Naive thymus-derived CD4-positive, alpha-beta T cell (primary cell): ENCODE measurements around the gene XYLT1. TPM values are rescaled to one million over a fixed set of nuclear protein-coding genes. Genes with fewer than 3 reads are reported as not detected.

Experiments used
- ATAC-seq: fragments of 150-1000 bp; cut with Tn5 transposase; 2 replicates; pipeline ENCODE4 v1.10.0; 2021; ENCODE audit warnings: mild to moderate bottlenecking, moderate library complexity
- CTCF ChIA-PET: fragments of 350-600 bp; sonication (Branson Sonifier 250); formaldehyde crosslinking; loops from one replicate; lab custom pipeline; 2021; ENCODE audit warnings: antibody characterized with exemption; lab: Charles Lee
- POLR2A ChIA-PET: fragments of 350-600 bp; sonication (Branson Sonifier 250); formaldehyde crosslinking; loops from one replicate; lab custom pipeline; 2021; ENCODE audit warnings: antibody characterized with exemption, inconsistent platforms; lab: Charles Lee
- DNase-seq, 9 donors: peaks; one replicate each; pipeline versions ENCODE4 v3.0.0 to v3.0.0-alpha.2; 2020 to 2022; ENCODE audit warnings: mixed read lengths in 1 of 9
- H3K27ac ChIP-seq: one replicate; pipeline ENCODE4 v1.7.0; 2013; ENCODE audit warnings: mild to moderate bottlenecking, low read depth, low read length, moderate library complexity
- H3K27me3 ChIP-seq, 2 donors: one replicate each; pipeline ENCODE4 v1.7.0; 2013; ENCODE audit warnings: low read length in 2 of 2, mild to moderate bottlenecking in 2 of 2, moderate library complexity in 2 of 2; ENCODE audit not compliant: control insufficient read depth in 2 of 2, insufficient read depth in 2 of 2
- H3K36me3 ChIP-seq, 3 experiments: 1 replicate in 2 of 3; 2 replicates in 1 of 3; pipeline ENCODE4 v1.7.0; 2013; ENCODE audit warnings: low read length in 3 of 3, mild to moderate bottlenecking in 3 of 3, moderate library complexity in 1 of 3; ENCODE audit not compliant: insufficient read depth in 3 of 3, control insufficient read depth in 2 of 3
- H3K4me1 ChIP-seq, 2 donors: one replicate each; pipeline ENCODE4 v1.7.0; 2013; ENCODE audit warnings: low read length in 2 of 2, mild to moderate bottlenecking in 2 of 2, moderate library complexity in 1 of 2; ENCODE audit not compliant: control insufficient read depth in 2 of 2, insufficient read depth in 2 of 2
- H3K4me3 ChIP-seq: 2 replicates; pipeline ENCODE4 v1.7.0; 2013; ENCODE audit warnings: mild to moderate bottlenecking, low read length
- H3K9me3 ChIP-seq, 3 experiments: 1 replicate in 2 of 3; 2 replicates in 1 of 3; pipeline ENCODE4 v1.7.0; 2013; ENCODE audit warnings: low read length in 3 of 3; ENCODE audit not compliant: control insufficient read depth in 2 of 3
- H3K27ac Mint-ChIP-seq, 9 donors: one replicate each; pipeline ENCODE4 v1.8.0; 2020 to 2022; ENCODE audit warnings: mixed read lengths in 9 of 9, mild to moderate bottlenecking in 8 of 9, moderate library complexity in 5 of 9, inconsistent platforms in 2 of 9
- H3K27me3 Mint-ChIP-seq, 5 donors: one replicate each; pipeline ENCODE4 v1.8.0; 2021 to 2022; ENCODE audit warnings: mixed read lengths in 5 of 5, mild to moderate bottlenecking in 1 of 5
- H3K36me3 Mint-ChIP-seq, 5 donors: one replicate each; pipeline ENCODE4 v1.8.0; 2020 to 2022; ENCODE audit warnings: mixed read lengths in 5 of 5, mild to moderate bottlenecking in 3 of 5, inconsistent platforms in 1 of 5
- H3K4me1 Mint-ChIP-seq, 7 donors: one replicate each; pipeline ENCODE4 v1.8.0; 2020 to 2022; ENCODE audit warnings: mixed read lengths in 7 of 7, mild to moderate bottlenecking in 3 of 7, inconsistent platforms in 1 of 7
- H3K4me3 Mint-ChIP-seq, 10 donors: one replicate each; pipeline ENCODE4 v1.8.0; 2020 to 2022; ENCODE audit warnings: mild to moderate bottlenecking in 10 of 10, mixed read lengths in 10 of 10, moderate library complexity in 6 of 10, inconsistent platforms in 2 of 10
- H3K9me3 Mint-ChIP-seq, 11 donors: one replicate each; pipeline ENCODE4 v1.8.0; 2020 to 2022; ENCODE audit warnings: mixed read lengths in 11 of 11, mild to moderate bottlenecking in 4 of 11, inconsistent platforms in 1 of 11, moderate library complexity in 1 of 11
- intact Hi-C, 2 donors: fragments of 100-400 bp; cut with micrococcal nuclease; formaldehyde crosslinking; loops; one replicate each; pipeline ENCODE4 v1.15.1; 2023
- polyA plus RNA-seq, 2 donors: library from polyadenylated mRNA; unstranded; fragments of 300-500 nt; fragmentation: Illumina TruSeq; gene quantifications; one replicate each; pipeline ENCODE4 v1.2.3, GENCODE V29; 2021
- total RNA-seq, 6 experiments: library from RNA in 5 of 6; stranded (reverse) in 5 of 6; gene quantifications; 1 replicate in 5 of 6; 2 replicates in 1 of 6; pipeline ENCODE4 v1.2.3 and lab custom pipeline; 2021 to 2026

Gene XYLT1
- total and polyA plus RNA-seq, 7 experiments from 2014 or later, result 1.9 to 50.4 (median 37.9) TPM

DNA sequence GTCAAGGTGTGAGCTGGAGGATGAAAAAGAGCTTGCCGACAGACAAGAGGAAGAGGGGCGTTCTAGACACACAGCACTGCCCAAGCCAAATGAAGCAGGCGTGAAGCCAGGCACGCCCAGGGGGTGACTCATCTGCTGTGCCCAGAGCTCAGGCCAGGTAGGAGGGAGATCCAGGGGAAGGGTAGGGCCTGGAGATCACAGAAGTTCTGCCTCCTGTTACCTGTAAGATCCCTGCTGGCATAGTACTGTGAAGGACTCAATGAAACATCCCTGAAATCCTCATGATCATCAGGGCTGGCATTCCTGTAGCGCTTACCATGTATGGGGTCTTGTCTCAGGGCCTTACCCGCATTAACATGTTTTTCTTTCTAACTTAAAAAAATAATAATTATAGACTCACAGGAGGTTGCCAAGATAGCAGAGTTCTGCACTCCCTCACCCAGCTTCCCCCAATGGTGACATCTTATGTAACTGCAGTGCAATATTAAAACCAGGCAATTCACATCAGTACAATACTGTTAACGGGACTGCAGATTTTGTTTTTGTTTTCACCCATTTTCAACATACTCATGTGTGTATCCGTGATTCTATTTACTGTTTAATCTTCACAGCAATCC, 158.6 kb downstream of the XYLT1 start:
- Histone ChIP-seq H3K27me3 (no peaks in the 10 kb centered on the region), H3K27ac (no peak overlapping the region), H3K4me1 (peaks cover 0 to 8% of the 10 kb centered on the region in 2 donors), H3K36me3 (no peaks in the 10 kb centered on the region), H3K9me3 (no peaks in the 10 kb centered on the region), H3K4me3 (no peak overlapping the region)
- Mint-ChIP-seq H3K27me3 (no peaks in the 10 kb centered on the region), H3K9me3 (peaks cover 0 to 3% (median 0%) of the 10 kb centered on the region in 11 donors), H3K36me3 (peaks cover 0 to 35% (median 6%) of the 10 kb centered on the region in 5 donors), H3K4me1 (peaks cover 28 to 75% (median 68%) of the 10 kb centered on the region in 7 donors), H3K4me3 (no peak overlapping the region), H3K27ac (peak overlapping the region in 6 of 9 donors; percentile 22 to 71 (median 43))
- POLR2A ChIA-PET, result interaction anchor here (0.6 to 0.7 kb wide), 2 partner anchors 31 to 89 kb away, joined by 3 to 7 read pairs; no protein-coding TSS in a partner anchor
- DNase-seq, result no peak
- no peak for ATAC-seq
- intact Hi-C loops, result no loop called here
- CTCF ChIA-PET, result interaction anchor here (1.0 to 1.3 kb wide), 2 partner anchors 9 to 156 kb away, joined by 3 read pairs; no protein-coding TSS in a partner anchor

- no peak for DNase-seq
- H3K4me3 Mint-ChIP-seq, result no peak overlapping the region
- POLR2A ChIA-PET, result interaction anchor here (0.6 to 0.7 kb wide), 2 partner anchors 31 to 259 kb away, joined by 3 to 4 read pairs; no protein-coding TSS in a partner anchor
These were observed 159.2 kb downstream of the XYLT1 start for GRCh38 chr16:17311333-17312093.

GRCh38 chr16:17309510-17309909, 161.2 kb downstream of the XYLT1 start:
- ChIA-PET POLR2A (no interaction called here), CTCF (interaction anchor here (1.5 kb wide), 1 partner anchor 158 kb away, joined by 4 read pairs; no protein-coding TSS in a partner anchor)
- Histone ChIP-seq H3K9me3 (no peaks in the 10 kb centered on the region), H3K4me1 (peaks cover 4 to 11% of the 10 kb centered on the region in 2 donors), H3K27me3 (no peaks in the 10 kb centered on the region), H3K4me3 (no peak overlapping the region), H3K36me3 (no peaks in the 10 kb centered on the region), H3K27ac (no peak overlapping the region)
- no peak for ATAC-seq
- intact Hi-C loops, result no loop called here
- Mint-ChIP-seq H3K4me1 (peaks cover 29 to 82% (median 71%) of the 10 kb centered on the region in 7 donors), H3K9me3 (peaks cover 0 to 3% (median 0%) of the 10 kb centered on the region in 11 donors), H3K27me3 (no peaks in the 10 kb centered on the region), H3K36me3 (peaks cover 0 to 27% (median 6%) of the 10 kb centered on the region in 5 donors), H3K4me3 (peak overlapping the region in 1 of 10 donors; percentile 30), H3K27ac (peak overlapping the region in 3 of 9 donors; percentile 19 to 65 (median 58))
- DNase-seq, result no peak

More at GRCh38 chr16:17311333-17312093, 159.2 kb downstream of the XYLT1 start:
- Mint-ChIP-seq H3K27ac (peak overlapping the region in 6 of 9 donors; percentile 18 to 71 (median 54)), H3K27me3 (no peaks in the 10 kb centered on the region), H3K4me1 (peaks cover 28 to 80% (median 72%) of the 10 kb centered on the region in 7 donors), H3K36me3 (peaks cover 0 to 33% (median 6%) of the 10 kb centered on the region in 5 donors), H3K9me3 (peaks cover 0 to 3% (median 0%) of the 10 kb centered on the region in 11 donors)
- Histone ChIP-seq H3K27me3 (no peaks in the 10 kb centered on the region), H3K36me3 (no peaks in the 10 kb centered on the region), H3K4me1 (peaks cover 0 to 11% of the 10 kb centered on the region in 2 donors), H3K4me3 (no peak overlapping the region), H3K27ac (no peak overlapping the region), H3K9me3 (no peaks in the 10 kb centered on the region)
- ATAC-seq, result no peak
- intact Hi-C loops, result no loop called here
- CTCF ChIA-PET, result interaction anchor here (1.3 kb wide), 1 partner anchor 9 kb away, joined by 3 read pairs; no protein-coding TSS in a partner anchor

DNA sequence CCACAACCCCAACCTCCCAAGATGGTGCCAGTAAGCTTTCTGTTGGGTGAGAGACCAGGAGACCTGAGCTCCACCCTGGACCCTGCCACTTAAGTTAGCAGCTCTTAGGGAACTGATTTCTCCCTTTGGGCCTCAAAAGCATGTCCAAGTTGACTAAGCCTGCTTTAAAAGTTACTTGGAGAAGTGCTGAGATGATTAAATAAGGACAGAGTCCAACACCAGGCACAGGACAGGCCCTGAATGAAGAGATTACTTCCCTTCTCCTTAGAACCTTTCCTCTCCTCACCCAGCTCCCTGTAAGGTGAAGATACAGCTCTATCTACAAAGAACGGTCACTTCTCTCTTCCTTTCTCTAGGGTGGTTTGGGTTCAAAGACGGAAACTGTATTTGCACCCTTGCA, 162.6 kb downstream of the XYLT1 start:
- CTCF ChIA-PET, result interaction anchor here (0.6 to 1.5 kb wide), 2 partner anchors 160 to 271 kb away, joined by 3 to 4 read pairs; no protein-coding TSS in a partner anchor
- no peak for ATAC-seq
- peaks cover 0 to 26% (median 6%) of the 10 kb centered on the region in 5 donors for H3K36me3 Mint-ChIP-seq

GRCh38 chr16:17307504-17307903, 163.3 kb downstream of the XYLT1 start:
- H3K27me3 Mint-ChIP-seq, result no peaks in the 10 kb centered on the region
- Histone ChIP-seq H3K4me1 (peaks cover 4 to 7% of the 10 kb centered on the region in 2 donors), H3K4me3 (no peak overlapping the region), H3K27me3 (no peaks in the 10 kb centered on the region), H3K36me3 (no peaks in the 10 kb centered on the region), H3K9me3 (no peaks in the 10 kb centered on the region), H3K27ac (no peak overlapping the region)
- peaks cover 35 to 81% (median 71%) of the 10 kb centered on the region in 7 donors for H3K4me1 Mint-ChIP-seq
- no peak for DNase-seq
- ChIA-PET CTCF (interaction anchor here (0.6 kb wide), 1 partner anchor 271 kb away, joined by 3 read pairs; no protein-coding TSS in a partner anchor), POLR2A (no interaction called here)
- intact Hi-C loops, result no loop called here
- H3K9me3 Mint-ChIP-seq, result peaks cover 0 to 3% (median 0%) of the 10 kb centered on the region in 11 donors
- ATAC-seq, result no peak
- peaks cover 0 to 28% (median 6%) of the 10 kb centered on the region in 5 donors for H3K36me3 Mint-ChIP-seq
- peak overlapping the region in 2 of 9 donors; percentile 45 to 70 for H3K27ac Mint-ChIP-seq
- no peak overlapping the region for H3K4me3 Mint-ChIP-seq

More for the DNA sequence above, 162.6 kb downstream of the XYLT1 start:
- POLR2A ChIA-PET, result no interaction called here
- peak overlapping the region in 1 of 9 donors; percentile 84 for H3K27ac Mint-ChIP-seq
- no peak overlapping the region for H3K4me3 Mint-ChIP-seq
- H3K9me3 Mint-ChIP-seq, result peaks cover 0 to 3% (median 0%) of the 10 kb centered on the region in 11 donors
- Histone ChIP-seq H3K4me1 (peaks cover 4 to 9% of the 10 kb centered on the region in 2 donors), H3K9me3 (no peaks in the 10 kb centered on the region), H3K27me3 (no peaks in the 10 kb centered on the region), H3K27ac (no peak overlapping the region), H3K36me3 (no peaks in the 10 kb centered on the region), H3K4me3 (no peak overlapping the region)
- H3K27me3 Mint-ChIP-seq, result no peaks in the 10 kb centered on the region
- intact Hi-C loops, result no loop called here
- DNase-seq, result no peak
- peaks cover 31 to 81% (median 71%) of the 10 kb centered on the region in 7 donors for H3K4me1 Mint-ChIP-seq

GRCh38 chr16:17306745-17307144, 164.0 kb downstream of the XYLT1 start:
- no peak overlapping the region for H3K27ac Mint-ChIP-seq
- Histone ChIP-seq H3K4me3 (no peak overlapping the region), H3K4me1 (peaks cover 4 to 14% of the 10 kb centered on the region in 2 donors), H3K36me3 (no peaks in the 10 kb centered on the region), H3K27ac (no peak overlapping the region), H3K9me3 (no peaks in the 10 kb centered on the region), H3K27me3 (no peaks in the 10 kb centered on the region)
- no peak overlapping the region for H3K4me3 Mint-ChIP-seq
- ChIA-PET CTCF (no interaction called here), POLR2A (no interaction called here)
- no peak for ATAC-seq
- intact Hi-C loops, result no loop called here
- H3K9me3 Mint-ChIP-seq, result peaks cover 0 to 3% (median 0%) of the 10 kb centered on the region in 11 donors
- H3K36me3 Mint-ChIP-seq, result peaks cover 0 to 28% (median 6%) of the 10 kb centered on the region in 5 donors
- DNase-seq, result no peak
- no peaks in the 10 kb centered on the region for H3K27me3 Mint-ChIP-seq
- H3K4me1 Mint-ChIP-seq, result peaks cover 37 to 79% (median 72%) of the 10 kb centered on the region in 7 donors
